T-helper 22 cell (primary cell): ENCODE data around the gene POU6F2.

Experiments
- DNase-seq: peaks from one replicate; pipeline ENCODE4 v3.0.0-alpha.2; 2020; ENCODE audit warnings: low read depth

POU6F2 gene

DNA sequence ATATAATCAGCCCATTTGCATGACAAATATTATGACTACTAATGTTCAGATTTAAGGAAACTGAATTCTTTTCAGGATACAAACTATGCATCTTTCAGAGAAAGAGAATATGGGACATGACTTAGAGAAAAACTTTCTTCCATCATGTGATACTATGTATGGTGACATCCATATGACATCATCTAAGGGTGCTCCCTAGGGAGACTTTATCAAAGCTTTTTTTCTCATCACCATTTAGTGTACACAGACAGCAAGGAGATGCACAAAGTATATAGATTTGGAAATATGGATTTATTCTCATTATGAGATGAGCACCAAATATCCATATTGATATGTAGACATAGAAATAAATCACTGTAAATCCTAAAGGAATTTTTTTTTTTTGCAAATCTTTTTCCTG lies 424.3 kb downstream of the POU6F2 start:
- no peak for DNase-seq

DNA sequence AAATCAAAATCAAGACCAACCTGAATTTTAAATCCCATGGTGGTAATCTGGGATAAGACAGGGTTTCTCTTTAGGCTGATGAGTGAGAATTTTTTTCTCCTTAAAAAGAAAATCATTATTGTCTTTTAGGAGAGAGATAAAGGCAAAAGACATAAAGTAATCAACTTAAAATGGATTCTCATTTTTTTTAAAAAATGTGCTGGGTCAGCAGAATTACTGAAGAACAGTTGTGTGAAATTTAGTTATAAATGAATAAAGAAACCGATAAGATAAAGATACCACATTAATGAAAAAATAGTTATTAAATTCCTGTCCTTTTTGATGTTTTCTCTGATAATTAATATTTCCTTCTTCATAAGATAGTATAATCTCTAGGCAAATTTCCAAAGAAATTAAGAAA lies 427.2 kb downstream of the POU6F2 start:
- no peak for DNase-seq

DNA sequence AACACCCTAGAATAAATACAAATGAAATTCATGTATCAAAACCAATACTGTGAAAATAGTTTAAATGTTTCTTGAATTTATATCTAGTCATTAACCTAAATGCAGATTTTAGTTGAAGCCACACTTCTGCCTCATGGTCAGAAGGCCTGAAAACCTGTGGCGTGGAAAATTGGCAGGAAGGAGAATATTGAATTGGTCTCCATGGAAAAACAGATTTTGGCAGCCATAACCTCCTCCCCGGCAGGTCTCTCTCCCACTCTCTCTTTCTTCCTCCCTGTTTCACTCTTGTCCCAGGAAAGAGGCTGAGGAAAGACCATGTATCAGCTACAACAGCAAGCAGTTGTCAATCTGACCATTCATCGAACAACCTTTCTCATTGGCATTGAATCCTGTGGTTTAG lies 427.9 kb downstream of the POU6F2 start:
- no peak for DNase-seq

DNA sequence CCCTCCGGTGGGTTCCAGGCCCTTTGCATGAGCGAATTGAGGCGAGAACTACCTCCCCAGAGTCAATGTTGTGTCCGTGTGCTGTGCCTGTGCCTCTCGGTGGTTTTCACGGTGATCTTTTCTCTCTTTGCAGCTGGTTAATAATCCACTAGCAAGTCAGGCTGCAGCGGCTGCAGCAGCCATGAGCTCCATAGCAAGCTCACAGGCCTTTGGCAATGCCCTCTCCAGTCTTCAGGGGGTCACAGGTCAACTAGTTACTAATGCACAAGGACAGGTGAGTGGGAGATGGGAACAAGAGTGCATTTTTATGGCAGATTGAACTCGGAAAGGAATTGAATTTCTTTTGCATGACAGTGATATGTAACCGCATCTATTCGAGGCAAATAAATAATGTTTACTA lies 428.8 kb downstream of the POU6F2 start:
- no peak for DNase-seq

DNA sequence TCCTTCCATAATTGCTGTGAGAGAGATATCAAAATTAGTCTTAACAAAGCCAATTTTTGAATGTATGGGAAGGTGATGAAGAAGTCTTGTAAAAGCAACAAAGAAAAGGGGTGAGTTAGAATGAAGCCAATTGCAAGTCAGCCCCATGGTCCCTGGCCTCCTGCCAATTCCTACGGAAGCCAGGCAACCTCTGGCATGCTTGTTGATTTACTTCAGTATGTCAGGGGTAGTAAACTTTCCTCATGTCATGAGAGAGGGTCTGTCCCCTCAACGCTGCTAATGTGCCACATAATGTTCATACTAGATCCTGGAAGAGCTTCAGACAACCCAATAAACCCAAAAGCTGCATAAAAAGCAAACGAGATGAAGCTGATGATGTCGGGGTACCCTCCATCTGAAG lies 429.4 kb downstream of the POU6F2 start:
- no peak for DNase-seq

DNA sequence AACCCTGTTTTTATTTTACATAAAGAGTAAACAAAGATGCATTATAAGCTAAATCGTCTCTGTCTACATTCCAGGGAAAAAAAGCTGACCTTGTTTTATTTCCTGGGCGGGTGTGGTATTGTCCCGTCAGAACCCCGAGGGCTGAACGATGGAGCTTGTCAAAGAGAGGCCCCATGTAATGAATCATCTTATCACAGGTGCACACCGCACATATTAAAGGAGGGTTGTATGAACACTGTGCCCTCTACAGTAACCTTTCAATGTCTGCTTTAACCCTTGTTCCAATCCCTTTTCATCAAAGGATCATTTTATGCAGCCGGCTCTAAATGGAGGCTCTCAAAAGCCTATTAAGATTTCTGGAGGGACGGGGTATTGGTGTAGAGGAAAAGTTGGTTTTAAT lies 430.0 kb downstream of the POU6F2 start:
- no peak for DNase-seq

DNA sequence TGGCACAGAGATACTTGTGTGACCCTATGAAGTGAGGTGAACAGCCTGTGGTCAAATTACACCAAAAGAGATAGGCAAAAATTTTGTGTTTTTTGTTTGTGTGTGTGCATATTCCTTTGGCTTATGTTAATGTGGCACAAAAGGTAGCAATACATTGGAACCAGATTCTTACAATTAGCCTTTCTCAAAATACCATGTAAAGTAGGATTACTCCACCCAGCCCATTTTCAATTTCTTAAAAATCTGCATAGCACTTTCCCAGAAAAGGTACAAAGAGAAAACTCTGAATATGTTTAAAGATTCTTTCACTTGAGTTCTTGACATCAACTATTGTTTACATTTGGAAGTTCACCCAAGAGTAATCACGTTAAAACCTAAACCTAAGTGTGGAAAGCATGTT lies 431.2 kb downstream of the POU6F2 start:
- no peak for DNase-seq

DNA sequence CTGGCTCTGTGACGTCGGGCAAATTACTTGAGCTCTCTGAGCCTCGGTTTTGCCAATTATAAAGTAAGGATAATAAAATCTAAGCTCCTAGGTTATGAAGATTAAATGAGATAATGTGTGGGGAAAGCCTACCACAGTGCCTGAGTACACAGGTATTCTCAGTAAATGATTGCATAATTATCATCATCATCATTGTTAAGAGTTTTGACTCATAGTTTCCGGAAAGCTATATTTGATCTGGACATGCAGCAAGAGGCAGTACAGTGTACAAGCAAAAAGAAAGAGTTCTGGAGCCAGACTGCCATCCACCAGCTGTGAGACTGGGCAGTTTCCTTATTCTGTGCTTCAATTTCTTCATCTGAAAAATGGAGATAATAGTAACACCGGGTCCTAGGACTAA lies 432.9 kb downstream of the POU6F2 start:
- no peak for DNase-seq

DNA sequence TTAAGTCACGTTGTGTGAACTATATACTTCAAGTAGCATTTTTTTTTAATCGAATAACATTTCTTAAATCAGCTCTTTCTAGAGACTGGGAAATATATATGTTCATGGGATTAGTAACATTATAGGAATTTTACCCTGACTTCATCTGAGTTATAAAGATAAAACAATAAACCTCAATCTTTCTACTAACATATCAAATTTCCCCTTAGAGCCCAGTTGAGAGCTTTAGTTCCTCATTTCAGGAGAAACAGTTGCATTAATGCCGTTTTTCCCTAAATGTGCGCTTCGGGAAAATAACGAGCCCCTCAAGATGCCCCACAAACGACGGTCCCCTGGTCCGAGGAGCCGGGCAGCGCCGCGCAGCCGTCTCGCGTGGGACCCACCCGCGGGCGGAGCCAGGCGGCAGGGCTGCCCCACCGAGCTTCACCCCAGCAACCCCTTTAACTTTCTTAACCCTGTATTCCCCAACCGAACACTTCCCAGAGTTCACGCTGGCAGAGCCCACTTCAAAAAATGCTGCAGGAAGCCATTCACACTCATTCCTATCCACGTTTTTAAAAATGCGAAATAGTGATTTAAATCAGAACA lies 436.0 kb downstream of the POU6F2 start:
- no peak for DNase-seq

DNA sequence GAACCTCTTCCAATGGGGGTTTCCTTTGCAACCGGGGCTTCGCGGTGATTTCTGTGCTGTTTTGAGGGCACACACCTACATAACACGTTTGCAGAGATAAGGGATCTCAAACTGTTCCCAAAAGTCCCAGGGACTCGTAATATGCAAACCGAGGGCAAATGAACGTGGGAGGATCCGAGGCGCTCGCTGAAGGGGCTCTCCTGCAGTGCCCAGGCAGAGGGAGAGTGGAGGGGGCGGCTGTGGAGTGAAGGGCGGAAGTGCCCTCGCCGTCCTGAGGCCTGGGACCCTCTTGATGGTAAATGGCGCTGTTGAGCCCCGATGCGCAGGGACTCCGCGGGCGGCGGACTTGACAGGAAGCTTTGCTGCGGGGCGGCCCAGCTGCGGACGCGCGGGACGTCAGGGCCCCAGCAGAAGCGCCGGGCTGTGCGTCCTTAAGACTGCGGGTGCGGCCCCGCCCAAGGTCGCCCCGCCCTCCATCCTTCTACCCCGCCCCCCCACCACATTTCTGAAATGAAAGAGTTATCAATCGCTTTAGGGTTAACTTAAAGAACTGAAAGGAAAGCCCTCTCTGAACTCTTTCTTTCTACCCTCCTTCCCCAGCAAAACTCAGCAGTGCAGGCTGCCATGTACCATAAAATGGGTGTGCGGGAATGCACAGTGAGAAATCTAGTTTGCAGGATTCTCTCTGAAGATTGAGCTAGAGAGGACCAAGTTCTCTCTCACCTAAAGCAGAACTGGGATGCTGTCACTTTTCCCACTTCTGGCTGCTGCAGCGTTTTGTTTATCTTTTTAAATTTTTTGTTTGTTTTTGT lies 436.7 kb downstream of the POU6F2 start:
- no peak for DNase-seq

DNA sequence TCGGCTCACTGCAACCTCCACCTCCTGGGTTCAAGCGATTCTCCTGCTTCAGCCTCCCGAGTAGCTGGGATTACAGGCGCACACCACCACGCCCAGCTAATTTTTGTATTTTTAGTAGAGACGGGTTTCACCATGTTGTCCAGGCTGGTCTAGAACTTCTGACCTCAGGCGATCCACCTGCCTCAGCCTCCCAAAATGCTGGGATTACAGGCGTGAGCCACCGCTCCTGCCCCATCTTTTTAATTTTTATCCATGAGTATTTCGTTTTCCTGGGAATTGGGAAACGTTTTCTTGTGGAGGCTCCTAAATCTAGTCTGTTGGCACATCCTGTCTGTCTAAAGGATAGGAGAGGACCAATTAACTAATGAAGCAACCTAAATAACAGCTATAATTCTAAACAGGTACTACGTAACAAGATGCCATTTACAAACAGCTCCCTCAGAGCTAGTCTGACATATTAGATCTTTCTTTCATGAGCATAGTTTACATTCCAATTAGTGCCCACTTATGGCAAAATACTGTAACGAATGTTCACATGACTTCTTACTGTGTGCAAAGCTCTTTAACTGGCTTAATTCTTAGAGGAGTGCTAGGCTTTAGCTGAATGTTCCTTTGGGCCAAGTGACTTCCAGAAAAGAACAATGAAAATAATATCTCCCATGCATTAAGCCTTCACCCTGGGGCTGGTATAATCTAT lies 437.5 kb downstream of the POU6F2 start:
- DNase-seq = no peak

DNA sequence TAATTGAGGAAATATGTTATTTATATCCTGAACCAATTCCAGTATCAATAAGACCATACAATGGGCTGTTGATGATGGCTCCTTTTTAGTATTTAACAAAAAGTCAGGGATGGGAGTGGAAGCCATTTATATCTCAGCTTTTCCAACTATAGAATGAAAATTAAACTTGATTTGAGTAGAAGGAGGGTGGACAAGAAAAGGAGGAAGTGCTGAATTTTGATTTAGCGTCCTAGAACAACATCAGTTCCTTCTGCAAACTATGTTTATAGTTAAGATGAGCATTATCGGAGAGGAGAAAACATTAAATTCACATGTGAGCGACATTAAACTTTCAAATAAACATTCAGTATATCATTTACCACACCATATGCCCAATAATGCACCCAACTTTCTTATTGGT lies 439.2 kb downstream of the POU6F2 start:
- DNase-seq = no peak

DNA sequence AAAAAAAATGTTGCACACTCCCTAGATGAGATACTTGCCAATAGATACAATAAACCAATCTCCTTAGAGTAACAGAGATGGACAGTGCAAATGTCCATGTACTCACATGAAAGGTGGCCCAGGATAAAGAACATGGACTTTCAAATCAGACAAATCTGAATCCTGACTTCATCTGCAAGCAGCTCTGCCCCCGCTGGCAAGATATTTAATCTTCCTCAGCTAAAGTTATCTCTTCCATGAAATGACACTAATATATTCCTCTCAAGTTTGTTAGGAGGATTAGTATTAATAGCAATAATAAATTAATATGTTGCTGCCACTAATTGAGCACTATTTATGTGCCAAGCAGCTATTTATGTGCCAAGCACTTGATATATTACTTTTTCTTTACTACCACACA lies 439.9 kb downstream of the POU6F2 start:
- DNase-seq = no peak

DNA sequence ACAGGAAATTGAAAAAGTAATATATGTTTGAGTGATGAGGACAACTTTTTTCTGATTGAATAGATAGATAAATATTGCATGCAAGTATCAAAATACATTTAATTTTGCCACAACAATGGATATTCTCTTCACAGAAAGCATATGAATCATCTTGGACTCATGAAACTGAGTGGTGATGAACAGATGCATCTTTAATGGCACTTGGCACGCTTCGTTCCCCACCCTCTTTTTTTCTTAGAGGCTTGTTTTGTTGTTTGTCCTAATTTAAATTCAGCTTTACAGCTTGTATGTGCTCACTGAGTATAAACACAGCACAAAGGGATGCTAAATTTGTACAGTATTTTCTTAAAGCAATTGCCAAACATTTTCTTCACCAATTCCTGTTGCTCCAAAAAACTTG lies 443.5 kb downstream of the POU6F2 start:
- no peak for DNase-seq

DNA sequence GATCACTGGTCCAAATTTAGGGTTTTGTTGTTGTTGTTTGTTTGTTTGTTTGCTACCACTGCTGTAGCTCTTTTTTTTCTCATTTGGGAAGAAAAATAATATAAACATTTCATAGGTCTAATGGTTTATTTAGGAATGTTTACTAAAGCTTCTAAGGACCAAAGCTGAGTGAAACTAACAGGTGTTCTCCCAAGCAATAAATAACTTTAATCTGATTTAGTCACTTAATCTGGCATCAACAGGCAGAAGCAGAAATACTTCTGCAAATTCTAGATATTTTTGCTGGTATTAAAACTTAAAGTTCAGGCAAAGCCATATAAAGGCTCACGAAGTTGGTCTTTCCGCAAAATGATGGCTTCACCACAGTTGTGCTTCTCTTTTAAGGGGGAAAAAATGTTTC lies 444.0 kb downstream of the POU6F2 start:
- DNase-seq = no peak

DNA sequence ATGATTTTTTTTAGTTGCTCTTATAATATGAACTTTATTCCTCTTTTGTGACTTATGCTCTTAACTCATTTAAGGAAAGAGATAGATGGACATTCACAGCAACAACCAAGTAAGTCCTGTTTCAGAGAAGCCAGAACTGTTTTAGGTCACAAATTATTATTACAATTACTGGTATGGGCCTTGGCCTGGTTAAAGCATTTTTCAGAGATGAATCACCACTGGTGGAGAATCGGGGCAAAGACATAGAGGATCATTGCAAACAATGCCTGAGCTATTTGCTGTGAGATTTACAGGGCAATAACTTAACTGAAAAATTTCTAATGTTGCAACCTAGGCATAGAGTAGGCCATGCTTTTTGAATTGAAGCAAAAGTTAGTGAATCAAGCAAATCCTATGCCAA lies 450.5 kb downstream of the POU6F2 start:
- no peak for DNase-seq

DNA sequence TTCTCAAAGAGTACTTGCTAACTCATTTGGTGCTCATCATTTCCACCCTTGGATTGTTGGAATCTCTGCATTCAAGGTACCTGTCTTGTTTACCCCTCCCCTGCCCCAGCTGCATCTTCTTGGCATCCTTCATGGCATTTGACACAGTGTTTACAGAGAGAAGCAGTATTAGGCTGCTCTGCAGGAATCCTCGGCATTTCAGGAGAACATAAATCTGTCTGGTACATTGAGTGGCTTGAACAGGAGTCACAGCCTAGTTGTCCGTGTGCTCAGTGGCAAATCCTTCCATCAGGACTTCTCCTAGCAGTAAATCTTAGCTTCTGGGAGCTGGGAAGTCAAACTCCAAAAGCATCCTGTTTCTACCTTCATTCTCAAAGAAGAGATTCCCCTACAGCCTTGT lies 451.7 kb downstream of the POU6F2 start:
- no peak for DNase-seq

DNA sequence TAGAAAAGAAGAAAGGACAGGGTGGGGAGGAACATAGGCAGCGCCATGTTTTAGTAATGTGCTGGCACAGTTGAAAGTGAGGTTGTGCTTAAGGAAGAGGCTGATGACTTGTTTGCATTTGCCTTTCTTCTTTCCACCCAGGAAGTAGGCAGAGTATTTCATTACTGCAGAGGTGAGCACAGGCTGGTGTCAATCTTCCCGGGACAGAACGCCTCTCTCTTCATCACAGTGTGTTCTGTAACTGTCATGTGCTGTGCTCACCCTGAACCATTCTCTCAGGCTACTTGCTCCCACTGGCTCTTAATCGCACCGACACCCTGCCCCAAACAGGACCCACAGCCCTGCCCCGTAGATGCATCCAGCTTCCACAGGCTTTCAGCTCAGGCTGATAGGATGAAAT lies 452.7 kb downstream of the POU6F2 start:
- DNase-seq = no peak

DNA sequence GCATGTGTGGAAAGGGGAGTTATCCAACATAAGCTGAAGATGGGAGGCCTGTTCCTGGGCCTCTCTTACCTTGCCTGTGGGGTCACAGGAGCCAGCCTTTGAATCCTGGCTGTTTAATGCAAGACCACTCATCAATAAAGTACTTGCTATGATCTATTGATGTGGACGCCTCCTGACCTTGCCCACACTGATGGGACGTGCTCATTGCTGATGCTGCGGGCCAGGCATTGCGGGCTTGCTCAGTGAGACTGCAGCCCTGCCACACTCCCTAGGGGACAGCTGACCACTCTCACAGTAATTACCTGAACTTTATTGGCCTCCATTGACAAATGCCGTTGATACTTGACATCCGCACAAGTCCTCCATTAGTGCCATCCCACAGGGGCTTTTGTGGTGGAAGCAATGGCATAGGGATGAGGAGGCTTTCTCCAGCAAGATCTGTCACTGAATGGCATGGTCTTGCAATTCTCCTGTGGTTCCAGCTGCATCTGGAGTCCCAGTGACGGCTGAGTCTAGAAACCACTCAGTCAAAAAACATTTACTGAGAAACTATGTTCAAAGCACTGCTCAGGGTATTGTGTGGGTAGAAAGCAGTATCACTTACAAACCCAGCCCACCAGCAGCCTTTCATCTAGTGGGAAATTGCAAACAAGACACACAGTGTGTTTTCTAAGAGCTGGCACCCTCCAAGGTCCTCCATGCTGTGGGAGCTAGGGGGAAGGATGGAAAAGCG lies 453.4 kb downstream of the POU6F2 start:
- DNase-seq = no peak

DNA sequence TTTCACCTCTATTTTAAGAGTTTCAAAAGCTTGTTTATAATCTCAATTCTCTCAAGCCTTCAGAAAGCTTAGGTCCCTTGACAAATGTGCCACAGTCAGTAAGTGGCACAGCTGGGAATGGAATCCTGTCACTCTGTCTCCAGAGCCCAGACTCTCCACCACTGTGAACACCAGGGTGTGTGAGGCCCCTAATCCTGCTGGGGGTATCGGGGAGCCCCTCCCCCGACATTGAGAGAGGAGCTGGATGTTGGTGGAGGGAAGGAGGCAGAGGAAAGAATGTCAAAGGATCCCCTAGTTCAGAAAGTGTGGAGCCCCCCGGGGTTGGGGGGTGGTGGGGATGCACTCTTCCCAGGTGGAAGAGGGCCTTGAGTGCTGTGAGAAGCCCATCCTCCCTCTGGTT lies 454.7 kb downstream of the POU6F2 start:
- DNase-seq = no peak

DNA sequence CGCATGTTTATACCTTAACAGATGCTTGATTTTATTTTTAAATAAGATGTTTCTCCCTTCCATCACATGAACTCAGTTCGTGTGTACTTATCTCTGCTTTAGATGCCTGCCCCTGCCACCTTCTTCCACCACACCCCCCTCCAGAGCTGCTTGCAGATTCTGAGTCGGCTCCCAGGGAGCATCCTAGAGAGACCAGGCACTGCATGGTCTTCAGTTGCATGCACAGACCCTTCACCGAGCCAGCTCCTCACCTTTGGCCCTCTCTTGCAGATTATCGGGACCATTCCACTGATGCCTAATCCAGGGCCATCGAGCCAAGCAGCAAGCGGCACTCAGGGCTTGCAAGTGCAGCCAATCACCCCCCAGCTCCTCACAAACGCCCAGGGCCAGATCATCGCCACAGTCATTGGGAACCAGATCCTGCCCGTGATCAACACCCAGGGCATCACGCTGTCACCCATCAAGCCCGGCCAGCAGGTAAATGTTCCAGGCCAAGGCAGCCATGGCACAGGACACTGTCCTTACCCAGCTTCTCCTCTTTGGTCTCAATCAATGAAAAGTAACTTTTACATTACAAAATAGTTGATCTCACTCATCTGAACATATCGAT lies 455.2 kb downstream of the POU6F2 start:
- no peak for DNase-seq

DNA sequence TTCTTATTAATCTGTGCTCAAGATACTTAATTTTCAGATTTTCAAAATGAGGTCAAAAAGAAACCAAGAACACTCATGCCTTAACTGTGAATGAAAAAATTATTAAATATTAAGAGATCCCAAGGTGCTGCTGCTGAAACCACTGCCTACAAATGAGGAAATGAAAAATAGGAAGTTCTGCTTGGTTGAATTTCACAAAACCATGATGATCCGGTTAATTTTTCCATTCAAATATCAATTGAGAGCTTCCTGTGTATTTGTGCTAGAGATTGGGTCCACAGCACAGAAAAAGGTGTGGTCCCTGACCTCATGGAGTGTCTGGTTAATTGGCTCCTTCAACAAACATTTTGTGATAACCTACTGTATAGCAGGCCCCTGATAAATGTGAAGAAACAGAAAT lies 455.8 kb downstream of the POU6F2 start:
- no peak for DNase-seq
